ENCODE data around the gene ANKIB1. TPM values are rescaled to one million over a fixed set of nuclear protein-coding genes. Genes with fewer than 3 reads are reported as not detected.

The ANKIB1 gene, protein sequence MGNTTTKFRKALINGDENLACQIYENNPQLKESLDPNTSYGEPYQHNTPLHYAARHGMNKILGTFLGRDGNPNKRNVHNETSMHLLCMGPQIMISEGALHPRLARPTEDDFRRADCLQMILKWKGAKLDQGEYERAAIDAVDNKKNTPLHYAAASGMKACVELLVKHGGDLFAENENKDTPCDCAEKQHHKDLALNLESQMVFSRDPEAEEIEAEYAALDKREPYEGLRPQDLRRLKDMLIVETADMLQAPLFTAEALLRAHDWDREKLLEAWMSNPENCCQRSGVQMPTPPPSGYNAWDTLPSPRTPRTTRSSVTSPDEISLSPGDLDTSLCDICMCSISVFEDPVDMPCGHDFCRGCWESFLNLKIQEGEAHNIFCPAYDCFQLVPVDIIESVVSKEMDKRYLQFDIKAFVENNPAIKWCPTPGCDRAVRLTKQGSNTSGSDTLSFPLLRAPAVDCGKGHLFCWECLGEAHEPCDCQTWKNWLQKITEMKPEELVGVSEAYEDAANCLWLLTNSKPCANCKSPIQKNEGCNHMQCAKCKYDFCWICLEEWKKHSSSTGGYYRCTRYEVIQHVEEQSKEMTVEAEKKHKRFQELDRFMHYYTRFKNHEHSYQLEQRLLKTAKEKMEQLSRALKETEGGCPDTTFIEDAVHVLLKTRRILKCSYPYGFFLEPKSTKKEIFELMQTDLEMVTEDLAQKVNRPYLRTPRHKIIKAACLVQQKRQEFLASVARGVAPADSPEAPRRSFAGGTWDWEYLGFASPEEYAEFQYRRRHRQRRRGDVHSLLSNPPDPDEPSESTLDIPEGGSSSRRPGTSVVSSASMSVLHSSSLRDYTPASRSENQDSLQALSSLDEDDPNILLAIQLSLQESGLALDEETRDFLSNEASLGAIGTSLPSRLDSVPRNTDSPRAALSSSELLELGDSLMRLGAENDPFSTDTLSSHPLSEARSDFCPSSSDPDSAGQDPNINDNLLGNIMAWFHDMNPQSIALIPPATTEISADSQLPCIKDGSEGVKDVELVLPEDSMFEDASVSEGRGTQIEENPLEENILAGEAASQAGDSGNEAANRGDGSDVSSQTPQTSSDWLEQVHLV
- 10 to 100 TPM; 49.3 to 55.3 (median 52.4) TPM for total RNA-seq
- 8.1 TPM for polyA plus RNA-seq
- long read RNA-seq, donor 1, full-length matches to known transcripts = 8 of 16 reads
- long read RNA-seq, donor 1, partial matches to known transcripts = 4 of 16 reads
- long read RNA-seq, donor 1, other reads (novel, unspliced or antisense) = 4 of 16 reads
- long read RNA-seq, donor 2, partial matches to known transcripts = 5 of 8 reads
- long read RNA-seq, donor 2, other reads (novel, unspliced or antisense) = 3 of 8 reads
- long read RNA-seq, donor 3, full-length matches to known transcripts = 9 of 31 reads
- long read RNA-seq, donor 3, partial matches to known transcripts = 15 of 31 reads
- long read RNA-seq, donor 3, other reads (novel, unspliced or antisense) = 7 of 31 reads
- long read RNA-seq, donor 4, partial matches to known transcripts = 2 of 4 reads
- long read RNA-seq, donor 4, other reads (novel, unspliced or antisense) = 2 of 4 reads

DNA sequence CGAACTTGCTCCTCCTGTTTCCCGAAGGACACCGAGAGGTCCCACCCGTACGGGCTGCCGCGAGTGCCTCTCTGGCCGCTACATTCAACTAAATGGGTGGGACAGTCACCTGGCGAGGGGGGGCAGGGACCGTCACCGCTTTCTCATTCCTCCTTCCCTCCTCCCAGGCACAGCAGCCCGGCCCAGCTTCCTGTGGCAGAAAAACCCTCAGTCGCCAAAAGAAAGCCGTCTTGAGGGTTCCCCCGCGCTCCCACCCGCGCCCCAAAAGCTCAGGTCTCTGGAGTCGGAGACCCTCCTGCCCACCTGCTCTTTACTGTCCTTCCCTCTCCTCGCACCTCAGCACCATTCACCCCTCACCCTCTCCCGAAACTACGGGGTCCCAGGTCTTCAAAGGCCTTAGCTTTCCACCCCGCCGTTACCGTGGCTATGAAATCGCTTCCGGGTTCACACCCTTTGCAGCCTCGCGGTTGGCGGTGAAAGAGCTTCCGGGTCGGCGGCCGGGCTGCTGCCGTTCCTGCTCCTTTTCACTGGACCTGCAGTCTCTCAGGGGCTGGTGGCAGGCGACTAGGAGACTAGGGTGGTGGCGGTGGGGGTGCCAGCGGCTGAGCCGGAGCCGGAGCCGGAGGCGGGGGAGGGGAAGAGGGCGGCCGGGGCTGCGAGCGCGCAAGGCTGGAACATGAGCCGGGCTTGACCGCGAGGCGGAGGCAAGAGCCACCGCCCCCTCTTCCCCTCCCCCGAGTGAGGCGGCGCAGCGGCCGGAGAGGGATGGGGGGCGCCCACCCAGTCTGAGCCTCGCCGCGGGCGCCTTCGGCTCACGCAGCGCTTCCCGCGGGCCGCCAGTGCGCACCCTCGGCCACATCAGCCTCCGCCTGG lies at the start of gene ANKIB1, which contains the start of gene KRIT1:
TSS of gene ANKIB1 (plus strand) at position 488 of the 873 bp plus-strand sequence. CDS start 49,005 bp downstream, outside the sequence.
TSS of gene KRIT1 (minus strand) at position 428 of the 873 bp plus-strand sequence. CDS start 3,779 bp downstream, outside the sequence.
- intact Hi-C loops (cut with DNase I) = no loop called here
- H3K4me1 ChIP-seq (ENCODE audit: control insufficient read depth, insufficient read depth, low read length) = no peaks in the 10 kb centered on the region

DNA sequence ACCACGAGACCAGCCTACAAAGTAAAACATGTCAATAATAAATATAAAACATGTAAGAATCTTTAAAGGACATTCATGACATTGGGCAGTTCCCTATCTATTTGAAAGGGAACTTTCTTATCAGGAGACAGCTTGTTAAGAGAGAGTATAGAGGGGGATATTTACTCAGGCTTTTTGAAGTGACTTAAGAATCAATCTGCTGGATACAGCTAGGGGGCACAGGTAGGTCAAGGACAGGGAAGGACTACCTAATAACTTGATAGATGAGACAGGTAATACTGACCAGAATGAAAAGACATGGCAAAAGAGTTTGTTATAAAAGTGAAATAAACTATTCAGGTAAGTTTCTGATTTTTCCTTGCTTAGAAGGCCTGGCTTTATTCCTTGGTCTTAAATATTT lies 45.0 kb upstream of the ANKIB1 start:
- no peak for ATAC-seq
- intact Hi-C loops (cut with DNase I) = no loop called here
- 96% methylated on average over 1 of the region's 1 CpG for WGBS

More for the DNA sequence above, at the start of gene ANKIB1, which contains the start of gene KRIT1:
- ATAC-seq = peak; percentile 97 to 98
- peak; percentile 89 to 95 (median 94) for DNase-seq
- under 1% methylated on average over 71 of the region's 71 CpGs for WGBS
- Histone ChIP-seq H3K4me3 (ENCODE audit: low read length) (peak within 1 kb of the TSS; percentile 87), H3K9me3 (ENCODE audit: control insufficient read depth, low read length) (no peaks in the 10 kb centered on the region), H3K27ac (ENCODE audit: low read length) (peak within 1 kb of the TSS; percentile 89), H3K27me3 (ENCODE audit: control insufficient read depth, insufficient read depth) (no peaks in the 10 kb centered on the region)

DNA sequence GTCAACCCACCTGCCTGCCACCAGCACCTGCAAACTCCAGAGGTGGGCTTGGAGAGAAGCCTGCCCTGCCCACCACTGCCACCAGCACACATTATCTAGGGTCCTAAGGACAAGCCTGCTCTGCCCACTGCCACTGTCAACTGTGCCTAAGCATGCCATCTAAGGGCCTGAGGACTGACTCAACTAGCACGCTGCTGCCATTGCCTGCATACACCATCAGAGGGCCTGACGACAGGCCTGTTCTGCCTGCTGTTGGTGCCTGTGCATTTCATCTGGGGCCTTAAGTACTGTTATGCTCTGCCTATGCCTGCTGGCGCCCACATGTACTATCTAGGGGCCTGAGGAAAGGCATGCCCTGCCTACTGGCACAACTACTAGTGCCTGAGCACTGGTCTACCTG lies 39.8 kb upstream of the ANKIB1 start:
- DNase-seq (no peak), ATAC-seq (peak in 1 of 2 donors; percentile 14)
- Histone ChIP-seq H3K27me3 (ENCODE audit: control insufficient read depth, insufficient read depth) (no peaks in the 10 kb centered on the region), H3K4me3 (ENCODE audit: low read length) (no peak overlapping the region), H3K27ac (ENCODE audit: low read length) (no peak overlapping the region), H3K4me1 (ENCODE audit: control insufficient read depth, insufficient read depth, low read length) (no peaks in the 10 kb centered on the region), H3K9me3 (ENCODE audit: control insufficient read depth, low read length) (no peaks in the 10 kb centered on the region)
- over 99% methylated on average over 3 of the region's 3 CpGs for WGBS
- intact Hi-C loops (cut with DNase I) = no loop called here

More for the DNA sequence above, 45.0 kb upstream of the ANKIB1 start:
- Histone ChIP-seq H3K4me1 (ENCODE audit: control insufficient read depth, insufficient read depth, low read length) (no peaks in the 10 kb centered on the region), H3K4me3 (ENCODE audit: low read length) (no peak overlapping the region), H3K27me3 (ENCODE audit: control insufficient read depth, insufficient read depth) (no peaks in the 10 kb centered on the region), H3K9me3 (ENCODE audit: control insufficient read depth, low read length) (no peaks in the 10 kb centered on the region), H3K27ac (ENCODE audit: low read length) (no peak overlapping the region)
- DNase-seq = no peak

DNA sequence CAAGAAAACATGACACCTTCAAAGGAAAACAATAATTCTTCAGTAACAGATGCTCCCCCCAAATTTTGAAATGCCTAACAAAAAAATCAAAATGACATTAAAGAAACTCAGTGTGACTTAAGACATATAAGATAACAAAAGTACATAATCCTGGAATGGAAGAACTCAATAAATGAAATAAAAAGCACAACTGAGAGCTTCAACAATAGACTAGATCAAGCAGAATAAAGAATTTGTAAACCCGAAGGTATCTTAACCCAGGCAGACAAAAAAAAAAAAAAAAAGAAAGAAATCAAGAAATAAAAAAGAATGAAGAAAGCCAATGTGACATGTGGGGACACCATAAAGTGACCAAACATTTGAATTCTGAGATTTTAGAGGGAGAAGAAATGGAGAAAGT lies 39.1 kb upstream of the ANKIB1 start:
- intact Hi-C loops (cut with DNase I) = no loop called here
- Histone ChIP-seq H3K27ac (ENCODE audit: low read length) (no peak overlapping the region), H3K9me3 (ENCODE audit: control insufficient read depth, low read length) (no peaks in the 10 kb centered on the region), H3K4me3 (ENCODE audit: low read length) (no peak overlapping the region), H3K4me1 (ENCODE audit: control insufficient read depth, insufficient read depth, low read length) (no peaks in the 10 kb centered on the region), H3K27me3 (ENCODE audit: control insufficient read depth, insufficient read depth) (no peaks in the 10 kb centered on the region)
- WGBS = 98% methylated on average over 1 of the region's 1 CpG
- ATAC-seq (no peak), DNase-seq (no peak)

DNA sequence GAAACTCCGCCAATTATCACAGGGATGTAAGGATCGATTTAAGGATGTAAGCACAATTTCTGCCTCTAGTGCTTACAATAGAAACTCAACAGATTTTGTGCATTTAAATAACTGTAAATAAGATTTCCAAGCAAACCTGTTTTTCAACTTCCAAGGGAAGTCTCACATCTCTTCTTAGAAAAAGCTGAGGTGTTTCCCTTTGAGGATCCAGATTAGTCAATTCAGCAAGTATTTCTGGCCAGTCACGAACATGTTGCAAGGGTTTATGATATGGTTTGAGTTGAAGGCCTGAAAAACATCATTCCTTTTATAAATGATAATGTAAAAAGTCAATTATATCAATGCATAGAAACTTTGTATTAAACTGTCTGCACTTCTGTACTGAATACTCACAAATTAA lies 24.0 kb upstream of the ANKIB1 start:
- no peak overlapping the region for H3K27ac ChIP-seq (ENCODE audit: low read length)
- intact Hi-C loops (cut with DNase I) = no loop called here
- no peak overlapping the region for H3K4me3 ChIP-seq (ENCODE audit: low read length)
- DNase-seq (no peak), ATAC-seq (no peak)
- H3K27me3 ChIP-seq (ENCODE audit: control insufficient read depth, insufficient read depth) = no peaks in the 10 kb centered on the region
- no peaks in the 10 kb centered on the region for H3K4me1 ChIP-seq (ENCODE audit: control insufficient read depth, insufficient read depth, low read length)
- H3K9me3 ChIP-seq (ENCODE audit: control insufficient read depth, low read length) = no peaks in the 10 kb centered on the region
- WGBS = 98% methylated on average over 3 of the region's 3 CpGs

DNA sequence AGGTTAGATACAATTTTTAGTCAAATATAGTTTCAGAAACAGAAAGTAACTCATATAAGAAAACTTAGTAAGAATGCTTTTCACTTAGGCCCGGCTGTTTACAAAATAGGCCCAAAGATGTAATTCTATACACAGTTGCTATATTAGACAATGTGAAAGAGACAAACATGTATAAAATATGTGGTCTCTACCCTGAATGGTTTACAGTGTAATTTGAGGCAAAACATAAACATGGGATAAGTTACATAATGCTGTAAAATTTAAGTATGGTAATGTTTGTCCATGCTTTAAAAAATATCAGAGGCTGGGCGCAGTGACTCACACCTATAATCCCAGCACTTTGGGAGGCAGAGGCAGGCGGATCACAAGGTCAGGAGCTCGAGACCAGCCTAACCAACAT lies 18.8 kb upstream of the ANKIB1 start:
- no peak for DNase-seq
- no peak overlapping the region for H3K27ac ChIP-seq (ENCODE audit: low read length)
- intact Hi-C loops (cut with DNase I) = no loop called here
- H3K4me1 ChIP-seq (ENCODE audit: control insufficient read depth, insufficient read depth, low read length) = no peaks in the 10 kb centered on the region
- ATAC-seq = no peak
- H3K27me3 ChIP-seq (ENCODE audit: control insufficient read depth, insufficient read depth) = no peaks in the 10 kb centered on the region
- 94% methylated on average over 4 of the region's 4 CpGs for WGBS
- no peak overlapping the region for H3K4me3 ChIP-seq (ENCODE audit: low read length)
- no peaks in the 10 kb centered on the region for H3K9me3 ChIP-seq (ENCODE audit: control insufficient read depth, low read length)

DNA sequence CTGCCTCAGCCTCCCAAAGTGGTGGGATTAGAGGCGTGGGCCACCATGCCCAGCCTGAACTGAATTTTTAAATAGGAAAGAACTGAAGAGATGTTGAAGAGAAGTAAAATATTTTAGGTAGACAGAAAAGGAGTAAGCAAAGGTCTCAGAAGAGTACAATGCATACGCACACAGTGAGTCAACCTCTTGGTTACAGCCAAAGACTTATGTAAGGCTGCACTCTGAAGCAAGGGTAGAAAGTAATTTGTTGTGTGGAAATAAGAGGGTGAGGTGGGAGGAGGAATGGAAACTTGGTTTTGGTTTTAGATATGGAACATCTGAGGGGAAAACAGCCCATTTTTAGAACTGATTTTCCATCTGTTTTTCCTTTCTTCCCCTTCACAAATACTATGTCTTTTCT lies 17.7 kb upstream of the ANKIB1 start:
- Histone ChIP-seq H3K9me3 (ENCODE audit: control insufficient read depth, low read length) (no peaks in the 10 kb centered on the region), H3K4me3 (ENCODE audit: low read length) (no peak overlapping the region), H3K4me1 (ENCODE audit: control insufficient read depth, insufficient read depth, low read length) (no peaks in the 10 kb centered on the region), H3K27me3 (ENCODE audit: control insufficient read depth, insufficient read depth) (no peaks in the 10 kb centered on the region), H3K27ac (ENCODE audit: low read length) (no peak overlapping the region)
- WGBS = 98% methylated on average over 2 of the region's 2 CpGs
- intact Hi-C loops (cut with DNase I) = no loop called here
- ATAC-seq = no peak
- DNase-seq = no peak

DNA sequence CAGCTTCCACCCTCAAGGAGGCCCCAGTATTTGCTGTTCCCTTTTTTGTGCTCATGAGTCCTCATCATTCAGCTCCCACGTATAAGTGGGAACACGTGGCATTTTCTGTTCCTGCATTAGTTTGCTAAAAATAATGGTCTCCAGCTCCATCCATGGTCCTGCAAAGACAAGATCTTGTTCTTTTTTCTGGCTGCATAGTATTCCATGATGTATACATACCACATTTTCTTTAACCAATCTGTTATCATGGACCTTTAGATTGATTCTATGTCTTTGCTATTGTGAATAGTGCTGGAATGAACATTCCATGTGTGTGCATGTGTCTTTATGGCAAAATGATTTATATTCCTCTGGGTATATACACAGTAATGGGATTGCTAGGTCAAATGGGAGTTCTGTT lies 17.0 kb upstream of the ANKIB1 start:
- H3K27me3 ChIP-seq (ENCODE audit: control insufficient read depth, insufficient read depth) = no peaks in the 10 kb centered on the region
- no peak for DNase-seq
- no peaks in the 10 kb centered on the region for H3K9me3 ChIP-seq (ENCODE audit: control insufficient read depth, low read length)
- intact Hi-C loops (cut with DNase I) = no loop called here
- H3K27ac ChIP-seq (ENCODE audit: low read length) = no peak overlapping the region
- no peak overlapping the region for H3K4me3 ChIP-seq (ENCODE audit: low read length)
- H3K4me1 ChIP-seq (ENCODE audit: control insufficient read depth, insufficient read depth, low read length) = no peaks in the 10 kb centered on the region
- 97% methylated on average over 2 of the region's 2 CpGs for WGBS
- ATAC-seq = no peak

DNA sequence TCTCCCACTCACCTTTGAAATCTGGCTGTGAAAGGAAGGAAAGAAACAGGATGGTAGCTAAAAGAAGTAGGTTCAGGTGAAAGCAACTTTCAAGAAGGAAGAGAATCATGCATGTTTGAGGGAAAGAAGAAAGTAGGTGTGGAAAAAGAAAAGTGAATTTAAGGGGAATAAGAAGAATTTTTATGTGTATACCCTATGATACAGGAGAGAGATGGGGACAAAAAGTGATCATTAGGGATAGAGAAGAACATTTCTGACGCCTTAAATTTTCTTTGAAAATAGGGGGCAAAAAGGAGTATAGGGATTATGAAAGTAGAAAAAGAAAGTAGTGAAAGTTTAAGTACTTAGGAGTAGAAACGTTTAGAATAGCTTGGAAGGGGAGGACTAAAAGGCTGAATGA lies 15.2 kb upstream of the ANKIB1 start:
- Histone ChIP-seq H3K4me3 (ENCODE audit: low read length) (no peak overlapping the region), H3K9me3 (ENCODE audit: control insufficient read depth, low read length) (no peaks in the 10 kb centered on the region), H3K27ac (ENCODE audit: low read length) (no peak overlapping the region), H3K27me3 (ENCODE audit: control insufficient read depth, insufficient read depth) (no peaks in the 10 kb centered on the region), H3K4me1 (ENCODE audit: control insufficient read depth, insufficient read depth, low read length) (no peaks in the 10 kb centered on the region)
- WGBS = 81% methylated on average over 2 of the region's 2 CpGs
- DNase-seq (no peak), ATAC-seq (no peak)
- intact Hi-C loops (cut with DNase I) = no loop called here
